Activated CD4-positive, alpha-beta T cell treated with anti-CD3 and anti-CD28 coated beads, Interleukin-2, amount 10 ng/mL, durations not matched to agents 24 days and 14 days (primary cell): ENCODE measurements around the gene TSPAN3. TPM values are rescaled to one million over a fixed set of nuclear protein-coding genes. Genes with fewer than 3 reads are reported as not detected.

Experiments used
- DNase-seq: peaks from one replicate; pipeline ENCODE4 v3.0.0; 2022
- H3K27ac Mint-ChIP-seq: one replicate; pipeline ENCODE4 v1.8.0; 2022; ENCODE audit warnings: mild to moderate bottlenecking, mixed read lengths
- H3K27me3 Mint-ChIP-seq: one replicate; pipeline ENCODE4 v1.8.0; 2022; ENCODE audit warnings: mixed read lengths
- H3K36me3 Mint-ChIP-seq: one replicate; pipeline ENCODE4 v1.8.0; 2022; ENCODE audit warnings: low read depth, mild to moderate bottlenecking, mixed read lengths
- H3K4me1 Mint-ChIP-seq: one replicate; pipeline ENCODE4 v1.8.0; 2021; ENCODE audit warnings: mixed read lengths
- H3K4me3 Mint-ChIP-seq: one replicate; pipeline ENCODE4 v1.8.0; 2022; ENCODE audit warnings: mild to moderate bottlenecking, moderate library complexity, mixed read lengths
- H3K9me3 Mint-ChIP-seq: one replicate; pipeline ENCODE4 v1.8.0; 2021; ENCODE audit warnings: mixed read lengths
- intact Hi-C: fragments of 100-400 bp; cut with micrococcal nuclease; formaldehyde crosslinking; loops from one replicate; pipeline ENCODE4 v1.15.1; 2023
- total RNA-seq: library from RNA; stranded (reverse); gene quantifications from 2 replicates; pipeline ENCODE4 v1.2.3, GENCODE V29; 2022

TSPAN3 gene
- total RNA-seq, 1 donor from 2014 or later = 41.4 TPM

DNA sequence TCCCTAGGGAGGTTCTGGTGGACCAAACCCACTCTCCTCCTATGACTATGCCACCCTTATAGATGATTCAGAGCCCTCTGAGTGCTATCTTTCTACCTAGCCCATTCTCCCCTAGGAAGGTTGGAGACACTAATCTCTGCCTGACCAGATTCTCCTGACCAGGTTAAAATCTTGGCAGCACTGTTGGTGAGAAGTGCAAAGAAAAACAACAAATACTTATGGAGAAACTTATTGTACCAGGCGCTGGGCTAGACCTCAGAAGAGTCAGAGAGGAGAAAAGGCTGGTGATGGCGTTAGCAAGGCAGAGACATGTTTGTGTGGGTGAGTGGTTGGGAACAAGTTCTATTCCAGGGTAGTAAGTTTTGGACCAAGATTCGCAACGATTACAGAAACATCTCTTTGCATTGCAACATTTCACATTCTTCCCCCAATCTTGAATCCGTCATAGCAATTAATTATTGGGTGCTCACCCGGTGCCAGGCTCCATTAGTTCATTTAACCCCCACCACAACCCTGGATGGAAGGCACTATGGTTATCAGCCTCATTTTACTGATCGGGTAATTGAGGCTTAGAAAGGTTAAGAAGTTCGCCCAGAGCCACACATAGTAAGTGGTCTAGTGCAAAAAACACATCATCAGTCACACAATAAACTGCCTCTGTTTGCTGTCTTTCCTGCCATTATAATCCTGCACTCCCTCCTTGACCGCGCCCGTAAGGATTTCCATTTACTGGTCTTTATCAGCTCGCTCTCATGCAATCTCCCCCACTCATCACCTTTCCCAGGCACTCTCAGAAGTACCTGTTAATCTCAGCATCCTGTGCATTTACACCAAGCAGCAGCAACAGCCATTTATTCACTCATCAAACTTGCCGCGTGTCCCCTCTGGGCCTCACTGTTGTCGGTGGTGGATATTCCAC, 655 bp upstream of the TSPAN3 start:
- Mint-ChIP-seq H3K9me3 (no peaks in the 10 kb centered on the region), H3K4me1 (peaks cover 30% of the 10 kb centered on the region), H3K36me3 (peaks cover 8% of the 10 kb centered on the region), H3K27me3 (peaks cover 22% of the 10 kb centered on the region), H3K4me3 (peak overlapping the region; percentile 83), H3K27ac (peak overlapping the region; percentile 78)
- no peak for DNase-seq
- intact Hi-C loops = no loop called here

DNA sequence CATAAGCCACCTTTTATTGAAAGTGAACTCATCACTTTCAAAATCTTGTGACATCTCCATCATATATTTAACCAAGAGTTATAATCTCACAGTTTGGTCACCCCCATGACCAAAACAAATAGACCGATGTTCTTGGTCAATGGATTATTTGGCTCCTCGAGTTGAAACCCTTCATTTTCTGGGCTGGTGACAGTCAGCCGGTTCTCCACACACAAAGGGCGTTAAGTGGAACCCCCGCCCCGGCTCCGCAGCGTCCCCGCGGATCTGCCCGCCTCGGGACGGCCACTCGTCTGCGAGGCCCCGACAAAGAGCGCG, 772 bp downstream of the TSPAN3 start:
- Mint-ChIP-seq H3K27me3 (peaks cover 16% of the 10 kb centered on the region), H3K9me3 (no peaks in the 10 kb centered on the region), H3K4me3 (peak overlapping the region; percentile 89), H3K27ac (peak overlapping the region; percentile 53), H3K36me3 (peaks cover 8% of the 10 kb centered on the region), H3K4me1 (peaks cover 30% of the 10 kb centered on the region)
- DNase-seq = no peak
- intact Hi-C loops = no loop called here

DNA sequence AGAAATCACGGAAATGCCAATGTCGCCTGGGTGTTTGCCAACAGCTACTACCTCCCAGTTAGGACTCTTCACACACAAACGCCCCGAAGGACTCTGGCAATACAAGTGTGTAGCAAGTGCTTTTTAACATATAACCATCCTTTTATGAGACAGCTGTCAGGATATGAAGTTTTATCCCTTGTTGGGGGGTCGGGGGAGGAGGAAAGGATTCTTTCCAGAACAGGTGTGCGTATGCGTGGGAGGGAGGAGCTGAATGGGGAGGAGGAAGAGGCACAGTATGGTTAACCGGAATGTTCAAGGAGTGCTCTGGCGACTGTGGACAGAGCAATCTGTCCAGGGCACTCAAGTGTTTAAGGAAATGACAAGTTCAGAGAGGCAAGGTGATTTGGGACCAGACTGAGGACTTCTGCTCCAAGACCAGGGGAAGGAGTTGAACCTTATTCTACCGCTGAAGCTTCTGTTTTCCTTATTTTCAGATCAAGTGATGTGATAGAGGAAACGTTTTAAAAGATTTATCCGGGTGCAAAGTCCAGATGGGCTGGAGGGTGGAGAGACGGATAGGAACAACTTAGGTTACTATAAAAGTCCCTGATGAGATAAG, 1.3 kb downstream of the TSPAN3 start:
- H3K27me3 Mint-ChIP-seq = peaks cover 16% of the 10 kb centered on the region
- H3K4me3 Mint-ChIP-seq = peak overlapping the region; percentile 89
- peaks cover 33% of the 10 kb centered on the region for H3K4me1 Mint-ChIP-seq
- intact Hi-C loops = no loop called here
- H3K27ac Mint-ChIP-seq = peak overlapping the region; percentile 64
- H3K9me3 Mint-ChIP-seq = no peaks in the 10 kb centered on the region
- H3K36me3 Mint-ChIP-seq = peaks cover 8% of the 10 kb centered on the region
- DNase-seq = no peak

DNA sequence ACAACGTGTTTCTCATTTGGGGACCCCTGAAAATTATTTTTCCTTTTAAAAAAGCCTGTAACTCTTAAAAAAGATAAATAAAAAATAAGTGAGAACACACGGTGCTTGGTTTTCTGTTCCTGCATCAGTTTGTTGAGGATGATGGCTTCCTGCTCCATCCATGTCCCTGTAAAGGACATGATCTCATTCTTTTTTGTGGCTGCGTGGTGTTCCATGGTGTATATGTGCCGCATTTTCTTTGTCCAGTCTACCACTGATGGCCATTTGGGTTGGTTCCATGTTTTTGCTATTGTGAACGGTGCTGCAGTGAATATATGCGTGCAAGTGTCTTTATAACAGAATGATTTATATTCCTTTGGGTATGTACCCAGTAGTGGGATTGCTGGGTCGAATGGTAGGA, 2.3 kb downstream of the TSPAN3 start:
- H3K27ac Mint-ChIP-seq = no peak overlapping the region
- peaks cover 34% of the 10 kb centered on the region for H3K4me1 Mint-ChIP-seq
- no peaks in the 10 kb centered on the region for H3K9me3 Mint-ChIP-seq
- H3K36me3 Mint-ChIP-seq = peaks cover 8% of the 10 kb centered on the region
- no peak overlapping the region for H3K4me3 Mint-ChIP-seq
- intact Hi-C loops = no loop called here
- no peak for DNase-seq
- peaks cover 9% of the 10 kb centered on the region for H3K27me3 Mint-ChIP-seq

DNA sequence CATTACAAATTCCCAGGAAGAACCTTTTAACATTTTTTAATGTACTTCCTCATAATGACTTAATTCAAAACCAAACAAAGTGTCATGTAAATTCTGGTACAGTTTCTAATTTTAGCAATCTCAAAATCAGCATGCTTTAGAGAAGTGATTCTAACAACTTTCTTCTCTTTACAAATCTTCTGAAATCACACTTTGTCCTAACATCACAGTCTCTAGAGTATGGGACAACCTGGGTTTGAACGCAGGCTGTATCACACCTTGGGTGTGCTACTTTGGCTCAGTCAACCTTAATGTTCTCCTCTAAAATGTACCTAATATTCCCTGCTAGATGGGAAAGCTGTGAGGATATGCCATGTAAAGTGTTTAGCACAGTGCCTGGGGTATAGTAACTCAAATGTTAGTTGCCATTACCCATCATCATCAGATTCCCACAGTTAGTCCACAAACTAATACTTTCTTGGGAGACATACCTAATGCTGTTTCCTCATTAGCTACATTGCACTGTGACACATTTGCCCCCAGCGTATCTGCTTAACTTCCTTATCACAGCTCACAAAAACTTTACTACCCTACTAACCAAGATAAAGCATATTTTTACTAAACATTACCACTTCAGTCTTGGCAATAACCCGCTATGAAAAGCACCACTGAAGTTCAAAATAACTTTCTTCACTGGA, 3.1 kb downstream of the TSPAN3 start:
- intact Hi-C loops = no loop called here
- Mint-ChIP-seq H3K36me3 (peaks cover 8% of the 10 kb centered on the region), H3K27ac (no peak overlapping the region), H3K27me3 (peaks cover 9% of the 10 kb centered on the region), H3K4me1 (peaks cover 34% of the 10 kb centered on the region), H3K4me3 (no peak overlapping the region), H3K9me3 (no peaks in the 10 kb centered on the region)
- no peak for DNase-seq

DNA sequence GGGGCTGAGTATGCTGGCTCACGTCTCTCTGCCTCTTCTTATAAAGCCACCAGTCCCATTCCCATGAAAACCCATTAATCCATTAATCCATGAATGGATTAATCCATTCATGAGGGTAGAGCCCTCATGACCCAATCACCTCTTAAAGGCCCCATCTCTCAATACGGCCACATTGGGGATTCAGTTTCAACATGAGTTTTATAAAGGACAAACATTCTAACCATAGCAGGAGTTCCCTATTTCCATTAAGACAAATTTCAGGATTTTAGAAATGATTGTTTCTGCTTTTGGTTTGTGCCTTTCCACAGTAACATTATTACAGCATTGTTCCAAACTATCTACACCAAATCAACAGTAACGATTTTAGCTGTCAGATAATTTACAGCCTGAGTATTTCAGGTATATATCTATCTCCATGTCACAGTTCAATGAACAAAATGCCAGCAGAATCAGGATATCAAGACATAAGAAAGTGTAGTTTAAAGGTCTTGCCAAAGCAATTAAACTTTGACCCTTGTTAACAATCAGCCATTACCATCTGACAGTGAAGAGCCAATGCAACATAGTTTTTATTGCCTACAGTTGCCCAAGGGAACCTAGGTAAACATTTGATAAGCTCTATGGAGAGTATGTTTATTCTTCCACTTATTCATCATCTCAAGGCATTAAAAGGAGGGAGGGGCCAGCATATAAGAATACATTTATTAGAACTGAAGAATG, 3.8 kb downstream of the TSPAN3 start:
- no peak for DNase-seq
- intact Hi-C loops = no loop called here
- H3K4me3 Mint-ChIP-seq = no peak overlapping the region
- peaks cover 35% of the 10 kb centered on the region for H3K4me1 Mint-ChIP-seq
- no peak overlapping the region for H3K27ac Mint-ChIP-seq
- peaks cover 9% of the 10 kb centered on the region for H3K27me3 Mint-ChIP-seq
- no peaks in the 10 kb centered on the region for H3K9me3 Mint-ChIP-seq
- peaks cover 8% of the 10 kb centered on the region for H3K36me3 Mint-ChIP-seq

DNA sequence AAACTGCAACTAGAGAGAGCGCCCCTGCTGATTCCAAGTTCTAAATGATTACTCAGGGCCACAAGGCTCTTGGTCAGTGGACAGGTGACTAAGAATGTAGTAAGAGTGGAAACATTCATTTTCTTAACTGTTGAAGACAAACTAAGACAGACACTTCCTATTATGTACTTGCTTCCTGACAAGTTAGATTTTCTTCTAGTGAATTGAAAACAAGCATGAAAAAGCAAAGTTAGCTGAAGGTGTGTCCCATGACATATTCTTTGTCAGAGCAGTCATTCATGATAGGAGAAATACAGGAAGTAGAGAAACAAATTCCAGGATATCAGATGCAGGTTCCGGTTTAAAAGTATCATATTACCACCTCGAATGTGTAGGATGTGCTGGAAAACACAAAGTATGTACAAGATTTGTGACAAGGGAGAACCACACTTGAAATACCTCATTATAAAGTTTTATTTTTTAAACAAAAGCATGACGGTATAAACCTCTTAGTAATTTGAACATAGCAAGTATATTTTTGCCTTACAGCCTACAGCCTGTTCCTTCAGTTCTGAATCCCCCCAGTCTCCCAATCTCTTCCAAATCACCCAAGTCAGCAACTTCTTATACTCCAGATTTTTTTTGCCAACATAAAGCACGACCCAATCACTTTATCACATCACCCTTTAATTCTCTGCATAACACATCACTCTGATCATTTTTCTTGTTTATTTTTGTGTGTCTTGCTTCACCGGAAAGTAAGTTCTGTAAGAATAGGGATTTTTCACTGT, 6.2 kb downstream of the TSPAN3 start:
- Mint-ChIP-seq H3K4me1 (peaks cover 34% of the 10 kb centered on the region), H3K4me3 (no peak overlapping the region), H3K9me3 (no peaks in the 10 kb centered on the region), H3K36me3 (peaks cover 6% of the 10 kb centered on the region), H3K27ac (no peak overlapping the region), H3K27me3 (peaks cover 6% of the 10 kb centered on the region)
- no peak for DNase-seq
- intact Hi-C loops = no loop called here

DNA sequence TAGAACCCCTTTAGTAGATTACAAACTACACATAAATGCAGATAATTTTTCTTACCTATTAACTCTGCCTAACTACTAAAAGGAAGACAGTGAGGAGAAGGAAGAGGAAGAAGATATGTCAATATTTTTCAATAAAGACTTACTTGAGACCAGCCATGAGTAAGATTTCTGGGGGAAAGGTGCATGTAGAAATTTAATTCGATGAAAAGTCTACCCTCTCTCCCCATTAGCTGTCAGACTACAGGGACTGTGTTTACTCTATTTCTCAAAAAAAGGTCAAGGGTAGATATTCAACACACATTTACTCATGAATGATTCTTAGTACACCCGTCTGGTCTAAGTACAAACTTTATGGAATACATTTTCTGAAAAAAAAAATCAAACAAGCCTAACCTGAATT, 6.8 kb downstream of the TSPAN3 start:
- Mint-ChIP-seq H3K36me3 (peaks cover 2% of the 10 kb centered on the region), H3K4me3 (no peak overlapping the region), H3K9me3 (no peaks in the 10 kb centered on the region), H3K27me3 (peaks cover 3% of the 10 kb centered on the region), H3K27ac (no peak overlapping the region), H3K4me1 (peaks cover 31% of the 10 kb centered on the region)
- intact Hi-C loops = no loop called here
- no peak for DNase-seq

DNA sequence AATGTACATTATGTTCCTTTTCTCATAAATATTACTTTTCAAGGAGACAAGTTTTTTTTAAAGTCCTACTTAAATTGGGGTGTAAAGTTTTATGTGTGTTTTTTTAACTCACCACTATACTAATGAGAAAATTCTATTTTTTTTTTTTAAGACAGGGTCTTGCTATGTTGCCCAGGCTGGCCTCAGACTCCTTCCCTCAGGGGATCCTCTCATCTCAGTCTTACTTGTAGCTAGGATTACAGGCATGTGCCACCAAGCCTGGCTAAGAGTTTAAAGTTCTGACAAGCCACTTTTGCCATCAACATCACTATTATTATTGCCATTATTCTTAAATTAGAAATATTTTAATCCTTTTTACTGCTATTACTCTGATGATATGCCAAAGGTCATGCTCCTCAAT, 7.7 kb downstream of the TSPAN3 start:
- intact Hi-C loops = no loop called here
- Mint-ChIP-seq H3K4me1 (peaks cover 29% of the 10 kb centered on the region), H3K9me3 (no peaks in the 10 kb centered on the region), H3K4me3 (no peak overlapping the region), H3K27me3 (no peaks in the 10 kb centered on the region), H3K36me3 (no peaks in the 10 kb centered on the region), H3K27ac (no peak overlapping the region)
- DNase-seq = no peak

DNA sequence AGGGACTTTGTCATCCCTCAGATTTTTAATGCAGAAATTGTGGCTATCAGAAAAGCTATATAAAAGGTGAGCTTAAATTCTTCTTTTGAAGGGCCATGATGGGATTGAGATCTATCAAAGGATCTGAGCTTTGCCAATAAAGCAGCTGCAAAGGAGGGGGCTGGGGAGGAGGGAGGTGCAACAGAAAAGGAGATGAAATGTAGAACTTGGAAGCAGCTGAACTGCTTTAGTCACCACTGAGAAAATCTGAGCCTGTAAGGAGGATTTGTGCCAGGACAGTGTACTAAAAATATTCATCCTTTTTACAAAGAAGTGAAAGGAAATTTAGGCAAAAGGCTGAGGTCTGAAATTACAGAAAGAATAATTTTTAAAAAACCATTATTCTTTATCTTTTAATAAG, 10.4 kb downstream of the TSPAN3 start:
- Mint-ChIP-seq H3K36me3 (no peaks in the 10 kb centered on the region), H3K27me3 (no peaks in the 10 kb centered on the region)
- DNase-seq = no peak

DNA sequence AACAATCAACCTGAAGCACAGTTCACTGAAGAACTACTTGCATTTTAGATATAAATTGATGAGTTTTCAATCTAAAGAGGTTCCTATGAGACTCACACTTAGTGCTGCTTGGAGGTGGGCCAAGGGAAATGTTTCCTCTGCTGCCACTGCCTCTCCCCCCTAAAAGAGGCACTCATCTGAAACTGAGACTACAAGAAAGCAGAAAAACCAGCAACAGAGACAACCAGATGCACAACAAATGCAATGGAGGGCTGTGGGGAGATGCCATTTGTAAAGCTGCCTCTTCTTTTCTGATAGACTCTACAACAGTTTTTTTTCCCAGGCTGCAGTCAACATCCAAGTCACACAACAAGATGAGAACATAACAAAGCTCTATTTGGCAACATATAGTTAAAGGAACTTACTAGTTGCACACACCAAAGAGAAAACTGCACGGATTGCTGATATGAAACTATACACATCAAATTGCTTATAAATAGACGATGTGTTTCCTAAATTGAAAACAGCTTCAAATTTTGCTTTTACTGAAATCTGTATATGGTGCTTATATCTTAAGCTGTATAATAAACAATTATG, 11.0 kb downstream of the TSPAN3 start:
- H3K9me3 Mint-ChIP-seq = no peaks in the 10 kb centered on the region
- H3K27me3 Mint-ChIP-seq = no peaks in the 10 kb centered on the region
- intact Hi-C loops = no loop called here
- DNase-seq = peak; percentile 53
- H3K36me3 Mint-ChIP-seq = peaks cover 2% of the 10 kb centered on the region
- H3K4me1 Mint-ChIP-seq = peaks cover 20% of the 10 kb centered on the region
- H3K27ac Mint-ChIP-seq = no peak overlapping the region
- no peak overlapping the region for H3K4me3 Mint-ChIP-seq

More for the DNA sequence above, 10.4 kb downstream of the TSPAN3 start:
- intact Hi-C loops = no loop called here
- Mint-ChIP-seq H3K27ac (no peak overlapping the region), H3K4me3 (no peak overlapping the region), H3K4me1 (peaks cover 20% of the 10 kb centered on the region), H3K9me3 (no peaks in the 10 kb centered on the region)

DNA sequence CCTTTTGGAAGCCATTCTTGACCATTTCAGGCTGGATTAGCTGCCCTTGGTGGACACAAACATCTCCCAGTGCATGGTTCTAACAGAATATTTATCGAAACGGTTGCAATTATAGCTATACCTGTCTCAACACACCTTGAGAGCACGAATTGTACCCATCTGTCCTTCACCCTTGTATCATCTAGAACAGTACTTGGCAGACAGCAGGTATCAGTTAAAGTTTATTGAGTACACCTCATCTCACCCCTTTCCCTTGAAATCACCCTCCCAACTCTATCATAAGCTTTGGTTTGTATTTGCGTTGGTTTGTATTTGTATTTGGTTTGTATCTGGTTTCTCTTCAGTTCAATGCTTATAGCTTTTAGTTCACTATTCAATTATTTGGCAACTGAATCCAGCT, 12.4 kb downstream of the TSPAN3 start:
- intact Hi-C loops = no loop called here
- H3K27me3 Mint-ChIP-seq = no peaks in the 10 kb centered on the region
- no peak for DNase-seq
- H3K9me3 Mint-ChIP-seq = no peaks in the 10 kb centered on the region
- H3K4me1 Mint-ChIP-seq = peaks cover 20% of the 10 kb centered on the region
- no peak overlapping the region for H3K27ac Mint-ChIP-seq
- no peak overlapping the region for H3K4me3 Mint-ChIP-seq
- peaks cover 6% of the 10 kb centered on the region for H3K36me3 Mint-ChIP-seq

DNA sequence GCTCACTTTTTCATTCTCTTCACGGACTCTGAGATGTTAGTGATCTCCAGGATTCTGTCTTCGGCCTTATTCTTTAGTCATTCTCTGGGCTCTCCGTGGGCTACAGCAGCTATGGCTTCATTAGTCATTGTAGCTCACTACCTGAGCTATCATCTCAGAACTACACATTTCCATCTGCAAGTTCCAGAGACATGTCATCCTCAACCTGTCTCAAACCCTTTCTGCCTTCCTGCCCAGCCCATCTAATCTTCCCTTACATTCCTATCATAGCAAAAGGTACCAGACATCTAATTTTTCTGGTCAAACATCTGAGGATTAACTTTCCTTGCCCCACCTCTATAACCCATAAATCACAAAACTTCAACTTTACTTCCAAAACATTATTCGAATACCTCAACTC, 13.2 kb downstream of the TSPAN3 start:
- intact Hi-C loops = no loop called here
- Mint-ChIP-seq H3K9me3 (no peaks in the 10 kb centered on the region), H3K36me3 (peaks cover 6% of the 10 kb centered on the region), H3K4me3 (no peak overlapping the region), H3K27me3 (no peaks in the 10 kb centered on the region), H3K4me1 (peaks cover 20% of the 10 kb centered on the region), H3K27ac (peak overlapping the region; percentile 3)
- no peak for DNase-seq
